OCI-M1 (cell line): Measurements from ENCODE around the gene VSIG10L2.
"Not testable (repeated sequence)": the region's sequence is repeated elsewhere in the genome, so short reads cannot be mapped to it uniquely, and the experiment has no call there.

Source experiments
- DNase-seq: peaks from one replicate; lab custom pipeline; 2025; lab: John Stamatoyannopoulos, UW

VSIG10L2 gene

DNA sequence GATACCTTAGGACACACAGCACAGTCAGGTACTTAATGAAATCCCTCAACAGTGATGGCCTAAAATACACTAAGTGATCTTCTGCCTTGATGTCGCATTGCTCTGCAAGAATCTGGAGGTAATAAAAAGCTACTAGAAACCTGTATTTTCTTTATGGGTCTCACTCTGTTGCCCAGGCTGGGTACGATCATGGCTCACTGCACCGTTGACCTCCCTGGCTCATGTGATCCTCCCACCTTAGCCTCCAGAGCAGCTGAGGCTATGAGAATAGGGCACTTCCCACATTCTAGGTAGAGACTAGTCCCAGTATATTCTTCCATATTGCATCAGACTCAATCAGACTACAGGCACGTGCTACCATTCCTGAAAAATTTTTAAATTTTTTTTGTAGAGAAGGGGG is 21.7 kb downstream of the VSIG10L2 start:
- no peak for DNase-seq

DNA sequence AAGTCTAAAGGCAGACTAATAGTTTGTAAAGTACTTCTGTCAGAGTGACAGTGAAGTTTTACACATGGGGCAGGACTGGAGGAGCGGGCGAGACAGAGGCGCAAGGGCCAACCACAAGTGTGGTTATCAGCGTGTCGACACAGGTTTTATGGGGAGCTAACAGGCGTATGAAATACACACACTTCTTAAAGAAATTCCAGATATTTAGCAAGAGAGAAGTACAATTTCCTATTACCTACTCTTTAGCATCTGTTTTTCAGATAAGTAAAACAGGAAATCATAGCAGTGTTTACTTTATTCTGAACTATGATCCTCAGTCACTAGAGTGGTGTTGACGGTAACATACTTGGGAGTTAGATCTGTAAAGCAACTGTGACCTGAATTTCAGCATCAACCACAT is 22.5 kb downstream of the VSIG10L2 start:
- DNase-seq, result peak; percentile 70

DNA sequence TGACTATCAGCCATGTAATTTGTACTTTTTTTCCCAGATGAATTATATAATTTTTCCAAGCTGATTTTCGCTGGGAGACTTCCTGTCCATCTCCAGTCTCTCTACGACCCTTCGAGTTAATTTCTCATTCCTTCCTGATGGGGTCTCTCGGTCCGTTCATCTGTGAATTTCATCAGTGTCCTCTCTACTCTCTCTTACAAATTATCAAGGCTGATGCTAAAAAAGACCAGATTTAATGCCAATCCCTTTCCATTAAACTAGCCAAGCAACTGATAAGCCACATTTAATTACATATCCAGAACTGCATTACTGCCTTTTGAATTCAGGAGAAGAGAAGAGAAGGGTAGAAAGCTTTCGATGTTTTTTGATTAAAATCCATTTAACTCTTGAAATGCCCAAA is 25.8 kb downstream of the VSIG10L2 start:
- DNase-seq, result no peak

DNA sequence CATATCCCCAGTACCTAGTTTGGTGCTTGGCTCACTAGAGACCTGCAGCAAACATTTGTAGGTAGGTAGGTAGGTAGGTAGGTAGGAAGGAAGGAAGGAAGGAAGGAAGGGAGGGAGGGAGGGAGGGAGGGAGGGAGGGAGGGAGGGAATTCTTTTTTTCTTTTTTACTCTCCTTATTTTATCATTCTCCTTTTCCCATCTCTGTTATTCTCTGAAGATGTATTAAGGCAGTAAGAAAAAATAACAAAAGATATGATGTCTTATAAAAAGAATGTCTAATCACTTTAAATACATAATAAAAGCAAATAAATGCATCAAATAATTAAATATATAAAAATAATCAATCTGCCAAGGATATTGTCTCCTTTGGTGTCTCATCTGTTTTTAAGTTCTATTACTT is 28.4 kb downstream of the VSIG10L2 start:
- no peak for DNase-seq

DNA sequence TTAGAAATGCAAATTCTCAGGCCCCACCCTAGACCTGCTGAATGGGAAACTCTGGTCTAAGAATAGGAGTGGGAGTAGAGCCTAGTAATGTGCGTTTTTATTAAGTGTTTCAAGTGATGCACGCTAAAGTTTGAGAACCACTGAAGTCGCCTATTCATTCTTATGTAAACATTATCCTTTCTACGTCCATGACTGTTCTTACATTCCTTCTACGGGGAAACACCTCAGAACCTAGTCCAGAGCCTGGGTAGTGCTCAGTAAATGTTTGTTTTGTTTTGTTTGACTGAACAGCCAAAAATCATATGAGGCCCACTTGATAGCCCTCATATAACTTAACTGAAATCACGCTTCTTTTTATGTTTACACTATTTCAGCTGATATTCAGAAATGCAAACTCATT is 29.8 kb downstream of the VSIG10L2 start:
- no peak for DNase-seq

DNA sequence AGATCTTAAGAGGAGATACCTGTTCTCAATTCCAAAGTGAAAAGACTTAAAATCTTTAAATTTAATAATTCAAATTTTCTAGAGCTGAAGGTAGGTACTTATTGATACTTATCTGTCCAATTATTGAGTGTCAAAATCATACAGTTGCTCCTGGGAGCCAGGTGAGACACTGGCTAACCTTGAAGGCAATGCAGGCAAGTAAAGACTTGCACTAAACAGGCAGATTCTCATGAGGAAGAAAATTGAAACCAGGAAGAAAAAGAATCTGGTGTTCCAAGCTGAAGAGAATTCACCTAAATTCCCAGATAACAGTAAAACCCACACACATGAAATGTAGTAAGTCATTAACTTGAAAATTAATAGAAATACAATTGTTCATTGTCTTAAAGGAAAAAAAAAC is 30.3 kb downstream of the VSIG10L2 start:
- DNase-seq, result no peak

DNA sequence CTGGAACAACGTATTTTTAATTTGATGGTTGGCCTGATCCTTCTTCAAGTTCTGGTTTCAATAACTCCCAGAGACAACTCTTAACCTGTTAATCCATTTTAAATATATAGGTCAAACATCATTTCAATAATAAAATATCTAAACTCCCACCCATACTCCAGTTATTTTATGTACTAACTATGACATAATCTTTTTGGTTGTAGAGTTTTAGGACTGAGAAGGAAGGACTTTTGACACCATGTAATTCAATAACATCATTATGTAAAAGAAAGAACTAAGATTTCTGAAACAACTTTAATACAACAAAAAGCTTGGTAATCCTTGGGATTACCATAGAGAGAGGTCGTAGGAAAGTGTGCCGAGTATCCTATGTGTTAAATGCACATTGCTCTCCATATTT is 31.5 kb downstream of the VSIG10L2 start:
- no peak for DNase-seq

DNA sequence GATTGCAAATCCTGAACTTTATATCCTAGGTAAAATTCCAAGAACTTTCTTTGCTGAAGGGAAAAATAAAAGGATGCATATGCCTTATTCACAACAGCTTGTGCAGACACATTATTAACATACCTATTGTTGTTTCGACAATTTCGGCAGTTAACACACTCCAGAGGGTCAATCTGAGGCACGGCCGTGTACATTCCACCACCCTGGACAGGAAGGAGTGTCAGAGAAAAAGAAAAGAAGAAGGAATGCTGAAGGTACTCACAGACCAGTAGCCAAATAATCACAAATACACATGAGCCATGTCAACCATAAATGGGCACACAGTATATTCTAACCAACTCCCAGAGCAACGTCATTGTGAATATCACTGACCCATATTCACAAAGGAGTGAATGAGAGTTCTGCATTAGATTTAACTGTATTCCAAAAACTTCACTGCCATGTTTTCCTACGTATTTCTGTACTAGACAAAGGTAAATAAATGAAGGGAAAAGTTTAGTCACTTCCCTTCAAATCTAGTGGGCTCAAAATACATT is 32.4 kb downstream of the VSIG10L2 start:
- DNase-seq, result no peak

DNA sequence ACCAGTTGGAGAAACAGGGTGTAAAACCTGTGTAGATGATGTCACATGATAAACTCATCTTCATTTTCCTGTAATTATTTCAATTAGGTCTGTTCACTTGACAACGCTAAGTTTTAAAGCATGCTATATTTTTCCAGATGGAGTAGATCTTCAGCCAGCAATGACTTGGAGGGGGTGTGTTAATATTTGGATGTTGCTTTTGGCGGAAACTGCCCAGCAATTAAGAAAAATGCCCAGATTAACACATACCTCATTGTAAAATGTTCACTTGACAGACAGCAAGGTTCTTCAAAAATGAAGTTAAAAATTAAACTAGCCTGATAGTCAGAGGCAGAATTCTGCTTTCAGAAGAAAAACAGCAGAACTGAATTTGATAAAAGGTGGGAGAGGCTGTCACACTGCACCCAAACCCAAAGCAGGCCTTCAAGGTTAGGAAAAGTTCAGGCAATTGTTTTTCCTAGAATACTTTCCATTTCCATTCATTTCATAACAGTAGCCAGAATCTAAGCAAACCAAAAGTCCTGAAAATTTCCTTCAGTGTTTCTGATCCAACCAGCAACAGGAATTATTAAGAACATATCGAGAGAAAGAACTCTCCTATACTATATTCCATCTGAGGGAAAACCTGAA is 33.0 kb downstream of the VSIG10L2 start:
- DNase-seq, result no peak

DNA sequence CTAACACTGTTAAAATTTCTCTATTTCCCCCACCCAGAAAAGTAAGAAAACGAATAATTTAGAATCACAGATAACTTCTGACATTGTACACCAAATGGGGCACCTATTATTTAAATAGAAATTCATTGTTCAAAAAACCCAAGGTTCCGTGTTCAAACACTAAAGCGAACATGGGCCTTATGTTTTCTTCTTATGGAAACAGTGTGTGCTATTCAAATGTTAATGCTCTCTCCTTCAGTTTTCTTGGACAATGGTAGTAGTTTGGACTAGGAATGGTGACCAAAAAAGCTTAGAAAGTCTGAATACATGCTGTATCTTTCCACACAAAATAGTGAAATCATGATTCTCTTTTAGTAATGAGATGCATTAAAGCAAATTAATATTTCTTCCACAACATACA is 33.7 kb downstream of the VSIG10L2 start:
- no peak for DNase-seq

DNA sequence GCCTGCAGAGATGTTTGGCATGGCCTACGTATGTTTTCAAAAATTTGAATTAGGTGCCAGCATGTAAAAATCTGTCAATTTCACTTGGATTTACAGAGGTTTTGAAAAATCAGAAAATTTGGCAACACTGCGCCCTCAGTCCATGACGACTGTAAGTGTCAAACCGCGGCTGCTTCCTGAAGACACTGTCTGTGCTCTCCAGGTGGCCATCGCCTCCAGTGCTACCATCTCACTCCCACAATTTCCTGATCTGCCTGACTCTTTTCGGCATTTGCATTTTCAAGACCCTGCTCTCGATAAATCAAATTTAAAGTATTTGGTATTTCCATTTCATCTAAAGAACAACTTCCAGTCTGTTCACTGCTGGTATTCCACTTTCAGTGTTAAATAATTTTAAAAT is 34.6 kb downstream of the VSIG10L2 start:
- DNase-seq, result no peak

DNA sequence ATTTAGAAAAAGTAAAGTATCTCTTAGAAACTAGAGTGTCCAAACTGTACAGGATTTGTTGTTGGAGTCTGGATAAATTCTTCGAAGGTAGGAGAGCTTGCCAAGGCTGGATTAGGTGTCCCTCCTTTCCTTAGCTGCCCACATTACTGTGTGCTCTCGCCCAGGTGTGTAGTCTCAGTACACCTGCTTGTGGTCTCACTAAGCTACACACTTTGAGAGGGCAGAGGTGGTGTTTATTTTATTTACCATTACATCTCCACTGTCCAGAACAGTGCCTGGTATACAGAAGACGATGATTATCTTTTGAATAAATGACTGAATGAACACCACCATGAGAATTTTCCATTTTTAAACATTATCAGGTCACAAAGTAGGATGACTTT is 36.5 kb downstream of the VSIG10L2 start:
- DNase-seq, result no peak

DNA sequence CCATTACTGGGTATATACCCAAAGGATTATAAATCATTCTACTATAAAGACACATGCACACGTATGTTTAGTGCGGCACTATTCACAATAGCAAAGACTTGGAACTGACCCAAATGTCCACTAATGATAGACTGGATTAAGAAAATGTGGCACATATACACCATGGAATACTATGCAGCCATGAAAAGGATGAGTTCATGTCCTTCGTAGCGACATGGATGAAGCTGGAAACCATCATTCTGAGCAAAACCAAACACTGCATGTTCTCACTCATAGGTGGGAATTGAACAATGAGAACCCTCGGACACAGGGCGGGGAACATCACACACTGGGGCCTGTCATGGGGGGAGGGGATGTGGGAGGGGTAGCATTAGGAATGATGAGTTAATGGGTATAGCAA is 40.1 kb downstream of the VSIG10L2 start:
- DNase-seq, result not testable (repeated sequence)

DNA sequence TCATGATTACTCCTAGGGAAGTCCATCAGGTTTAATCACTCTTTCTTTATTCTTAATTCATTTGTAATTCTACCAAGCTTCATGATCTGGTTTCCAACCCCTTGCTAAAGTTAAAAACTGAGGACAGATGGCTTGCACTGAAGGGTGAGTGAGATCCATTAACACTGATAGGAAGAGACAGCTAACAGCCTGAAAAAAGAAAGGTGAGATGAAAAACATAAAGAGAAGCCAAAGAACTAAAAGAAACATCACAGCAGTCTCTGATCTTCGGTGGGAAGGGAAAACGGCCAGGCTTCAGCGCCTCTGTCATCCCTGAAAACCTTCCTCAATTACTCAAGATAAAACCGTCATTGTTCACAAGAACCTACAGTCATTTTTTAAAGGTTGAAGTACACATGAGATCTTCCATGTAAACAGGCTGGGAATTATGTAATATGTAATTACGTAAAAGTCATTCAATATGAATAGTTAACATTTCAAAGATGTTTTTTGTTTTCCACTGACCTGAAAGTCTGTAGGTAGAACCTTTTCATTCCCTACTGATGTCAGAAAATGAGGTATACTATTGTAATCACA is 41.3 kb downstream of the VSIG10L2 start:
- no peak for DNase-seq

DNA sequence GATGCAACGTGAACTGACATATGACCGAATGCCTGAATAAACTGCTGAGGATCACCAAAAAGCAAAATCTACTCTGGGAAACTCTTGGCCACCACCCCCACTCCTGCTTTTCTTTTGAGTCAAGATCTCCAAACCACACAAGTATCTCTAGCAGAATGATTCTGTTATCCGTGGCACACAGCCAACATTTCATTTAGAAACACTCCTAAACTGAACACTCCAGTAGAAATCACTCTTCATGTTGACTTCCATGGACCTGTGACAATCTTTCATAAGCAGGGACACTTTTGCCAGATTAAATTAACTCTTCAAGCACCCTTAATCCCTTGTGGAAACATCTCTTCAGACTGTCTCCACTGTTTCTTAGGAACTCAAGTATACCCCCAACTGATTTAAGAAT is 44.4 kb downstream of the VSIG10L2 start:
- peak; percentile 39 for DNase-seq

DNA sequence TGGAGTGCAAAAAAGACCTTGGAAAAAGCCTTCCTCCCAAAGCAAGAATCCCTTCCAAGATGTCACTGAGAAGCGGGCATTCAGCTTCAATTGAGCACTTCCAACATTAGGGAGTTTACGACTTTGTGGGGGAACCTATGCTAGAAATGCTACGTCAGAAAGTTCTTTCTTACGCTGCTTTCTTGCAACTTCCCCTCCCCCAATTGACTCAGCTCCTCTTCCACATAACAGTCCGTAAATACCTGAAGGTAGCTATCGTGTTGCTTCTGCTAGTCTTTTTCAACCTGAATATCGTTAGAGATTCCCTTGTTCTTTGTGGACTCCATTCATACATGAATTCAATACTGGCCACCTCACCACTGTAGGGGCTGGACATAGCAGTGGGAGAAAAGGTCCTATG is 47.0 kb downstream of the VSIG10L2 start:
- no peak for DNase-seq

DNA sequence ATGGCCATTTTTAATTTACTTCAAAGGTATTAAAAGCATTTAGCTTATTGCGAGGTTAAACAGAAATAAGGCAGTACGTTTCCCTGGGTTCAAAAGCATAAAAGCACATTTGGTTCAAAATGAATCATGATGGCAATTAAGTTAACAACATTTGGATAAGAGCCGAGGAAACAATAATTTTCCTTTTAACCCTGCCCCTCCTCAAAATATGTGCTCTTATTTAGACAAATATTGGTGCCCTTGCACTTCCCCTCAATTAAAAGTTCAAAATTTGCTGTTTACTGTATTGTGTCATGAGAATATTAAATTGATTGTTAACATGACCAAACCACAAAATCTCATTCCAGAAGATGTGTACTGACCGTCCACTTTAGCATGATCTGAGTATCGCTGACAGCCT is 48.7 kb downstream of the VSIG10L2 start:
- no peak for DNase-seq

DNA sequence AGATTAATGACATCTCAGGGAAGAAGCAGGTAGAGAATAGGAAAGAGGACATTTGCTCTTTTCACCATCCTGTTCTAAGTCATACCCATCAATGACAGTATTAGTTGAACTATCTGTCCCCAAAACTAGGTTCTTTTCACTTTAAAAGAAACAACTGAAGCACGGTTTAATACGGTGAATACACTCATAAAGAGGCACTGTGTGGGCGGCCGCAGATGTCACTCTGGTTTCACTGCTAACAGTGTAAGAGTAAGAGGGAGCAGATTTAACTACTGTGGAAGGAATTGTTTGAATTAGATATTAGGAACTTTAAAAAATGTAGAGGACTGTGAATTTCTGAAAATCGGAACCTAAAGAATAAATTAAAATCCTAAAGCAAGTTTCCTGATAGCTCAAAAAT is 49.5 kb downstream of the VSIG10L2 start:
- DNase-seq, result no peak

DNA sequence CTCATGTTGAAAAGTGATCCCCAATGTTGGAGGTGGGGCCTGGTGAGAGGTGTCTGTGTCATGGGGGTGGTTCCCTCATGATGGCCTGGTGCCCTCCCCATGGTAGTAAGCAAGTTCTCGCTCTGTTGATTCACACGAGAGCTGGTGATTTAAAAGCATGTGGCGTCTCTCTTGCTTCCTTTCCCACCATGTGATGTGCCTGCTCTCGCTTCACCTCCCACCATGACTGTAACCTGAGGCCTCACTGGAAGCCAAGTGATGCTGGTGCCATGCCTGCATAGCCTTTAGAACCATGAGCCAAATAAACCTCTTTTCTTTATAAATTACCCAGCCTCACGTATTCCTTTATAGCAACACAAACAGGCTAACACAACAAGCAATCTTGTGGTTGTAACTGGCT is 52.4 kb downstream of the VSIG10L2 start:
- no peak for DNase-seq

DNA sequence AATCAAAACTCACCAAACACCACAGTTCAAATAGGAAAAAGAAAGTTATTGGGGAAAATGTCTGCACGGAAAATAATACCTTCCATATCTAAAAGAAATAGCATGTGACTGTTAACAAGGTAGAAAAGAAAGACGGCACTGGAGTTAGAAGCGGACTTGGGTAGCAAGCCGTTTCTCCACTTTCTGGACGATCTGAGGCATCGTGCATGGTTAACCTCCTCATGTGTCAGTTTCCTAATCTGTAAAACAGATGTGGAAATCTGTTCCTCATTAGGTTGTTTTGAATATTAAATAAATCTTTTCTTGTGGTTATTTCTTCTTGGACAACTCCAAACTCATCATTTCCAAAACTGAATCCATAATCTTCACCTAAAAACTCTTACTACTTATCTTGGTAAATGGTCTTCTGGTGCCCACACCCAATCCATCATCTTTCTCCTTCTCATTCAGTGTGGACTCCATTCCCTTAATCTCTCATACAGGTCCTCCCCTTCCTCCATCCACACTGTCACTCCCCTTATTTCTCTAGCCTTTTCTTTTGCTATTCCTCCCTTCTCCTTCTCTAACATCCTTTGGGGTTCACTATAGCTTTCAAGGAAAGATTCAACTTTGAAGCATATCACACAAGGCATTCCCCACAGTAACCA is 53.5 kb downstream of the VSIG10L2 start:
- DNase-seq, result no peak

DNA sequence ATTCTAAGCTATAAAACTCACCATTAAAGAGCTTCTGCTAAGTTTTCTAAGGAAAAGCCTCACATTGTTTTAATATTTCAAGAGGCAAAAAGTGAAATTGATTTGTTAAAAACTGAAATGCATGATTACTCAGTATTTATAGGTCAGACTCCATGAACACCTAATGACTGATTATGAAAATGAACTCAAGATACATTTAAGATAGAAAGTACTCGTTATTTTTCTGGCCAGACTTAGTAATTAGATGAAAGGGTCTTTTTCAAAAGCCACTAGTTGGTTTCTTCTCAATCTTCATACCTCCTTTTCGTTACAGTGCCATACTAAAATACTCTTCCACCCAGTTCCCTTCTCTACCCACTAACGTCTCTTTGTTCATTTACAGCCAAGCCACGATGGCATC is 56.3 kb downstream of the VSIG10L2 start:
- no peak for DNase-seq
